Mesenchymal stem cell (in vitro differentiated cells and primary cell): ENCODE results near the gene MVB12B.
A peak's percentile ranks its signal among the peaks of the same experiment; 100 is the strongest.

Experiments
- DNase-seq: peaks from one replicate; pipeline ENCODE4 v3.0.0-alpha.2; 2013
- H2AFZ ChIP-seq: one replicate; pipeline ENCODE4 v1.6.1; 2013; ENCODE audit warnings: low read depth, mild to moderate bottlenecking, control low read depth, inconsistent platforms, low read length, moderate library complexity
- H2AK5ac ChIP-seq: 2 replicates; pipeline ENCODE4 v1.6.1; 2013; ENCODE audit warnings: low read length, moderate library complexity, mild to moderate bottlenecking, inconsistent platforms; ENCODE audit not compliant: severe bottlenecking
- H2BK120ac ChIP-seq: one replicate; pipeline ENCODE4 v1.6.1; 2013; ENCODE audit warnings: low read depth, mild to moderate bottlenecking, inconsistent platforms, low read length, moderate library complexity
- H2BK12ac ChIP-seq, 2 experiments: one replicate each; pipeline ENCODE4 v1.6.1; 2013; ENCODE audit warnings: inconsistent platforms in 2 of 2, low read length in 2 of 2, mild to moderate bottlenecking in 2 of 2, moderate library complexity in 2 of 2, control low read depth in 1 of 2
- H2BK15ac ChIP-seq: one replicate; pipeline ENCODE4 v1.6.1; 2013; ENCODE audit warnings: mild to moderate bottlenecking, low read depth, inconsistent platforms; ENCODE audit not compliant: poor library complexity, severe bottlenecking
- H2BK5ac ChIP-seq: 2 replicates; pipeline ENCODE4 v1.6.1; 2013; ENCODE audit warnings: low read depth, mild to moderate bottlenecking, low read length, control low read depth, inconsistent platforms; ENCODE audit not compliant: poor library complexity, severe bottlenecking
- H3K14ac ChIP-seq, 2 experiments: one replicate each; pipeline ENCODE4 v1.6.1; 2013; ENCODE audit warnings: inconsistent platforms in 2 of 2, low read length in 2 of 2, control low read depth in 1 of 2, mild to moderate bottlenecking in 1 of 2, moderate library complexity in 1 of 2
- H3K18ac ChIP-seq, 2 experiments: one replicate each; pipeline ENCODE4 v1.6.1; 2013; ENCODE audit warnings: inconsistent platforms in 2 of 2, low read length in 2 of 2, control low read depth in 1 of 2, low read depth in 1 of 2, mild to moderate bottlenecking in 1 of 2
- H3K23ac ChIP-seq, 2 experiments: one replicate each; pipeline ENCODE4 v1.6.1; 2013; ENCODE audit warnings: inconsistent platforms in 2 of 2, low read length in 2 of 2, mild to moderate bottlenecking in 2 of 2, moderate library complexity in 2 of 2, control low read depth in 1 of 2
- H3K27ac ChIP-seq: 2 replicates; pipeline ENCODE4 v1.5.1; 2013; ENCODE audit warnings: mild to moderate bottlenecking, moderate library complexity, low read length, control low read depth, inconsistent platforms; ENCODE audit not compliant: poor library complexity, severe bottlenecking
- H3K27me3 ChIP-seq, 2 experiments: 2 replicates each; pipeline versions ENCODE4 v1.6.1 to v1.7.0; 2013; ENCODE audit warnings: low read length in 2 of 2, mild to moderate bottlenecking in 2 of 2, moderate library complexity in 2 of 2, control low read depth in 1 of 2, inconsistent platforms in 1 of 2; ENCODE audit not compliant: control insufficient read depth in 1 of 2, insufficient read depth in 1 of 2
- H3K36me3 ChIP-seq, 2 experiments: 2 replicates each; pipeline versions ENCODE4 v1.6.1 to v1.7.0; 2013; ENCODE audit warnings: low read length in 2 of 2, control low read depth in 1 of 2, inconsistent platforms in 1 of 2, low read depth in 1 of 2, mild to moderate bottlenecking in 1 of 2; ENCODE audit not compliant: insufficient read depth in 2 of 2, control insufficient read depth in 1 of 2
- H3K4ac ChIP-seq, 2 experiments: one replicate each; pipeline ENCODE4 v1.6.1; 2013; ENCODE audit warnings: inconsistent platforms in 2 of 2, low read length in 2 of 2, mild to moderate bottlenecking in 2 of 2, moderate library complexity in 2 of 2, control low read depth in 1 of 2, low read depth in 1 of 2
- H3K4me1 ChIP-seq: 2 replicates; pipeline ENCODE4 v1.6.1; 2013; ENCODE audit warnings: low read depth, low read length, control low read depth; ENCODE audit not compliant: control insufficient read depth, insufficient read depth
- H3K4me2 ChIP-seq: 2 replicates; pipeline ENCODE4 v1.6.1; 2013; ENCODE audit warnings: low read length, mild to moderate bottlenecking, inconsistent platforms; ENCODE audit not compliant: poor library complexity, severe bottlenecking
- H3K4me3 ChIP-seq, 2 experiments: 2 replicates each; pipeline versions ENCODE4 v1.5.1 to v1.7.0; 2013; ENCODE audit warnings: low read length in 2 of 2, mild to moderate bottlenecking in 2 of 2, control low read depth in 1 of 2, low read depth in 1 of 2; ENCODE audit not compliant: insufficient read depth in 1 of 2
- H3K79me1 ChIP-seq: replicated peaks from 2 replicates; pipeline ENCODE4 v1.6.1; 2013; ENCODE audit warnings: mild to moderate bottlenecking, control low read depth, low read length, inconsistent platforms; ENCODE audit not compliant: poor library complexity, severe bottlenecking
- H3K9ac ChIP-seq: 2 replicates; pipeline ENCODE4 v1.7.0; 2013; ENCODE audit warnings: mild to moderate bottlenecking, low read length, moderate library complexity
- H3K9me3 ChIP-seq: 2 replicates; pipeline ENCODE4 v1.7.0; 2013; ENCODE audit warnings: mild to moderate bottlenecking, low read length; ENCODE audit not compliant: control insufficient read depth
- H4K8ac ChIP-seq: one replicate; pipeline ENCODE4 v1.6.1; 2013; ENCODE audit warnings: inconsistent platforms, mild to moderate bottlenecking, low read length, moderate library complexity
- H4K91ac ChIP-seq: one replicate; pipeline ENCODE4 v1.6.1; 2013; ENCODE audit warnings: mild to moderate bottlenecking, low read length, inconsistent platforms
- WGBS: methylation state at CpG from one replicate; pipeline ENCODE4 v1.1.7; 2013; ENCODE audit warnings: mixed read lengths; 5-methylcytosine and 5-hydroxymethylcytosine counted together

The MVB12B gene

GRCh38 chr9:126531035-126531571 is 204.5 kb downstream of the MVB12B start:
- DNase-seq, result no peak
- Histone ChIP-seq H3K4ac (no peak overlapping the region), H3K27ac (no peak overlapping the region), H2AK5ac (no peak overlapping the region), H2BK15ac (no peak overlapping the region), H2BK12ac (no peak overlapping the region), H3K14ac (no peak overlapping the region), H3K79me1 (no peaks in the 10 kb centered on the region), H3K23ac (no peak overlapping the region), H3K4me1 (peaks cover 3% of the 10 kb centered on the region), H2BK5ac (no peak overlapping the region), H3K4me3 (no peak overlapping the region), H3K9ac (no peak overlapping the region), H3K18ac (no peak overlapping the region), H3K9me3 (no peaks in the 10 kb centered on the region), H4K8ac (no peak overlapping the region), H2BK120ac (no peak overlapping the region), H3K36me3 (no peaks in the 10 kb centered on the region), H3K4me2 (no peak overlapping the region), H2AFZ (no peak overlapping the region), H3K27me3 (peaks cover 81% of the 10 kb centered on the region in 2 experiments), H4K91ac (no peak overlapping the region)
- 69% methylated on average over 9 of the region's 10 CpGs for WGBS

DNA sequence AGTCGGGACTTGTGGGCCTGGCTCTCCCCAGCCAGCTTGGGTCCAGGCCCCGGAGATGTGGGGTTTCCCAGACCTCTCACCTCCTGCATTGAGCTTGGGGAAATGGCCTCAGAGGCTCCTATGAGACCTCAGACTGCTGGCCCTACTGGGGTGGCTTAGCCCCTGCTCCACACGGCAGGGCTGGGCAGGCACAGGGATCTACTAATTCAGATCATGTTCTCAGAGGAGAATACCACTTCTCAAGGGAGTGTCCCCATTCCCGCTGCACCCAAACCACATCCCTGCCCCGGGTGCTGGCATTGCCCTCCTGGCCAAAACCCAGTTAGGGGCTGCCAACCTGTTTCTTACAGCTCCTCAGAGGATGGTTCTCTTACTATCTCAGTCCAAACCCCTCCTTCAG is 205.0 kb downstream of the MVB12B start:
- no peak overlapping the region for H2AK5ac ChIP-seq
- no peak overlapping the region for H3K4me2 ChIP-seq
- no peak for DNase-seq
- H4K8ac ChIP-seq, result no peak overlapping the region
- H2BK5ac ChIP-seq, result no peak overlapping the region
- no peak overlapping the region for H3K4me3 ChIP-seq
- no peak overlapping the region for H2BK120ac ChIP-seq
- peak overlapping the region in 1 of 2 experiments; percentile 18 for H2BK12ac ChIP-seq
- peak overlapping the region in 1 of 2 experiments; percentile 36 for H3K14ac ChIP-seq
- H3K4me1 ChIP-seq, result peaks cover 3% of the 10 kb centered on the region
- no peak overlapping the region for H2AFZ ChIP-seq
- no peak overlapping the region for H3K18ac ChIP-seq
- H3K36me3 ChIP-seq, result no peaks in the 10 kb centered on the region
- 80% methylated on average over 5 of the region's 5 CpGs for WGBS
- H3K23ac ChIP-seq, result no peak overlapping the region
- H3K9me3 ChIP-seq, result no peaks in the 10 kb centered on the region
- no peak overlapping the region for H3K9ac ChIP-seq
- no peak overlapping the region for H2BK15ac ChIP-seq
- no peaks in the 10 kb centered on the region for H3K79me1 ChIP-seq
- H3K27ac ChIP-seq, result no peak overlapping the region
- H4K91ac ChIP-seq, result no peak overlapping the region
- H3K27me3 ChIP-seq, result peaks cover 81 to 82% of the 10 kb centered on the region in 2 experiments
- no peak overlapping the region for H3K4ac ChIP-seq

DNA sequence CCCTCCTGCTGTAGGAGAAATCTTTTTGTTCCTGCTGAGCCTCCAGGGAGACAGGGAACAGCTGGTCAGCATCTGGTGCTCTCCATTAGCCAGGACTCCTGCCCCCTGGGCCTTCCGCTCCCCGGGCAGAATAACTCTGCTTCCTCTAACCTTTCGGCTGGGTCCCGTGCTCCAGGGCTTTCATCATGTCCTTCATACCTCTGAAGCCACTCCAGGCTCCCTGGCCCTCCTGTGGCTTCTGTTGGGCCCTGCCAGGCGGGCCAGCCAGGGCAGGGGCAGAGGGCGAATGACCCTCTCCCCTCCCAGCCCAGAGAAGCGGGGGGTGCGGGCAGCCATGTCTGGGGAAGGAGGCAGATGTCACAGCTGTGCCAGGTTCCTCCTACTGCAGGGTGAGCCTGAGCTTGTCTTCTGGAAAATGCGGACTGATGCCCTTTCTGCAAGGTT is 205.4 kb downstream of the MVB12B start:
- WGBS, result 59% methylated on average over 7 of the region's 9 CpGs
- no peaks in the 10 kb centered on the region for H3K36me3 ChIP-seq
- no peak overlapping the region for H2BK120ac ChIP-seq
- no peak overlapping the region for H2AFZ ChIP-seq
- DNase-seq, result peak; percentile 51
- no peak overlapping the region for H3K27ac ChIP-seq
- no peak overlapping the region for H3K4ac ChIP-seq
- no peak overlapping the region for H3K23ac ChIP-seq
- no peak overlapping the region for H3K9ac ChIP-seq
- no peak overlapping the region for H3K18ac ChIP-seq
- no peak overlapping the region for H2BK15ac ChIP-seq
- H3K27me3 ChIP-seq, result peaks cover 81 to 82% of the 10 kb centered on the region in 2 experiments
- H3K4me1 ChIP-seq, result peaks cover 3% of the 10 kb centered on the region
- no peak overlapping the region for H4K91ac ChIP-seq
- no peak overlapping the region for H2BK12ac ChIP-seq
- no peak overlapping the region for H3K4me2 ChIP-seq
- H2BK5ac ChIP-seq, result no peak overlapping the region
- H3K9me3 ChIP-seq, result no peaks in the 10 kb centered on the region
- no peak overlapping the region for H3K4me3 ChIP-seq
- H2AK5ac ChIP-seq, result no peak overlapping the region
- H4K8ac ChIP-seq, result peak overlapping the region; percentile 43
- H3K14ac ChIP-seq, result no peak overlapping the region
- H3K79me1 ChIP-seq, result no peaks in the 10 kb centered on the region

GRCh38 chr9:126532489-126532888 is 205.9 kb downstream of the MVB12B start:
- peak overlapping the region; percentile 43 for H4K8ac ChIP-seq
- no peaks in the 10 kb centered on the region for H3K9me3 ChIP-seq
- no peak overlapping the region for H2AFZ ChIP-seq
- no peak overlapping the region for H3K9ac ChIP-seq
- H3K4ac ChIP-seq, result no peak overlapping the region
- peaks cover 3% of the 10 kb centered on the region for H3K4me1 ChIP-seq
- H3K23ac ChIP-seq, result no peak overlapping the region
- H2BK120ac ChIP-seq, result no peak overlapping the region
- DNase-seq, result no peak
- 28% methylated on average over 7 of the region's 8 CpGs for WGBS
- H3K36me3 ChIP-seq, result no peaks in the 10 kb centered on the region
- no peak overlapping the region for H3K4me2 ChIP-seq
- H2BK15ac ChIP-seq, result no peak overlapping the region
- H3K27me3 ChIP-seq, result peaks cover 78 to 81% of the 10 kb centered on the region in 2 experiments
- H3K4me3 ChIP-seq, result no peak overlapping the region
- H2BK5ac ChIP-seq, result no peak overlapping the region
- H3K27ac ChIP-seq, result no peak overlapping the region
- no peak overlapping the region for H2BK12ac ChIP-seq
- H3K79me1 ChIP-seq, result no peaks in the 10 kb centered on the region
- H3K18ac ChIP-seq, result no peak overlapping the region
- no peak overlapping the region for H2AK5ac ChIP-seq
- no peak overlapping the region for H3K14ac ChIP-seq
- no peak overlapping the region for H4K91ac ChIP-seq
